ENCODE results near the gene STARD8.
"Not testable (repeated sequence)": the region's sequence is repeated elsewhere in the genome, so short reads cannot be mapped to it uniquely, and the experiment has no call there.

The STARD8 gene, protein sequence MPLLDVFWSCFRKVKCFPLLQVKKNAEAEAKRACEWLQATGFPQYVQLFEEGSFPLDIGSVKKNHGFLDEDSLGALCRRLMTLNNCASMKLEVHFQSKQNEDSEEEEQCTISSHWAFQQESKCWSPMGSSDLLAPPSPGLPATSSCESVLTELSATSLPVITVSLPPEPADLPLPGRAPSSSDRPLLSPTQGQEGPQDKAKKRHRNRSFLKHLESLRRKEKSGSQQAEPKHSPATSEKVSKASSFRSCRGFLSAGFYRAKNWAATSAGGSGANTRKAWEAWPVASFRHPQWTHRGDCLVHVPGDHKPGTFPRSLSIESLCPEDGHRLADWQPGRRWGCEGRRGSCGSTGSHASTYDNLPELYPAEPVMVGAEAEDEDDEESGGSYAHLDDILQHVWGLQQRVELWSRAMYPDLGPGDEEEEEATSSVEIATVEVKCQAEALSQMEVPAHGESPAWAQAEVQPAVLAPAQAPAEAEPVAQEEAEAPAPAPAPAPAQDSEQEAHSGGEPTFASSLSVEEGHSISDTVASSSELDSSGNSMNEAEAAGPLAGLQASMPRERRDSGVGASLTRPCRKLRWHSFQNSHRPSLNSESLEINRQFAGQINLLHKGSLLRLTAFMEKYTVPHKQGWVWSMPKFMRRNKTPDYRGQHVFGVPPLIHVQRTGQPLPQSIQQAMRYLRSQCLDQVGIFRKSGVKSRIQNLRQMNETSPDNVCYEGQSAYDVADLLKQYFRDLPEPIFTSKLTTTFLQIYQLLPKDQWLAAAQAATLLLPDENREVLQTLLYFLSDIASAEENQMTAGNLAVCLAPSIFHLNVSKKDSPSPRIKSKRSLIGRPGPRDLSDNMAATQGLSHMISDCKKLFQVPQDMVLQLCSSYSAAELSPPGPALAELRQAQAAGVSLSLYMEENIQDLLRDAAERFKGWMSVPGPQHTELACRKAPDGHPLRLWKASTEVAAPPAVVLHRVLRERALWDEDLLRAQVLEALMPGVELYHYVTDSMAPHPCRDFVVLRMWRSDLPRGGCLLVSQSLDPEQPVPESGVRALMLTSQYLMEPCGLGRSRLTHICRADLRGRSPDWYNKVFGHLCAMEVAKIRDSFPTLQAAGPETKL

GRCh38 chrX:68647156-68647957 is at the start of gene STARD8:
STARD8 (plus strand) TSS chrX:68647666; CDS start chrX:68647883, 217 bp downstream.
- no peak for DNase-seq

DNA sequence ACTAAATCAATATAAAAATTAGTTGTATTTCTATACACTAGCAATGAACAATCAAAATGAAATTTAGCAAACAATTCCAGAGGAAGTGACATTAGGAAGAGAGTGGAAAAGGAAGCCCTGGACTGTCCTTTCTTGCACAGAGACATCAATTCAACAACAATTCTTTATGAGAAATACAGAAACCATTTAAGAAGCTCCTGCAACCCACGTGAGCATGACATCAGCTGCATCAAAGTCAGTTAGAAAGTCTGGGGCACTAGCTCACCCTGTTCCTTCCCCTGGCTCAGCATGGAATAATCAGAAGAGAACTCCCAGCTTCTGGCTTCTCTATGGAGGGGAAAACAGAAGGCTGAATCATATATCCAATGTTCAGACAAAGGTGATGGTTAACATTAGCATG is 48.6 kb upstream of the STARD8 start:
- DNase-seq = no peak

- DNase-seq = no peak
Observed at GRCh38 chrX:68599256-68600152, 48.0 kb upstream of the STARD8 start.

GRCh38 chrX:68604216-68604615 is 43.2 kb upstream of the STARD8 start:
- not testable (repeated sequence) for DNase-seq

DNA sequence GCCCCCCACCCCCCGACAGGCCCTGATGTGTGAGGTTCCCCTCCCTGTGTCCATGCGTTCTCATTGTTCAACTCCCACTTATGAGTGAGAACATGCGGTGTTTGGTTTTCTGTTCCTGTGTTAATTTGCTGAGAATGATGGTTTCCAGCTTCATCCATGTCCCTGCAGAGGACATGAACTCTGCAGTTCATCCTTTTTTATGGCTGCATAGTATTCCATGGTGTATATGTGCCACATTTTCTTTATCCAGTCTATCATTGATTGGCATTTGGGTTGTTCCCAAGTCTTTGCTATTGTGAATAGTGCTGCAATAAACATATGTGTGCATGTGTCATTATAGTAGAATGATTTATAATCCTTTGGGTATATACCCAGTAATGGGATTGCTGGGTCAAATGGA is 32.7 kb upstream of the STARD8 start:
- DNase-seq = not testable (repeated sequence)

- no peak for DNase-seq
Observed at GRCh38 chrX:68627986-68628385, 19.5 kb upstream of the STARD8 start.

DNA sequence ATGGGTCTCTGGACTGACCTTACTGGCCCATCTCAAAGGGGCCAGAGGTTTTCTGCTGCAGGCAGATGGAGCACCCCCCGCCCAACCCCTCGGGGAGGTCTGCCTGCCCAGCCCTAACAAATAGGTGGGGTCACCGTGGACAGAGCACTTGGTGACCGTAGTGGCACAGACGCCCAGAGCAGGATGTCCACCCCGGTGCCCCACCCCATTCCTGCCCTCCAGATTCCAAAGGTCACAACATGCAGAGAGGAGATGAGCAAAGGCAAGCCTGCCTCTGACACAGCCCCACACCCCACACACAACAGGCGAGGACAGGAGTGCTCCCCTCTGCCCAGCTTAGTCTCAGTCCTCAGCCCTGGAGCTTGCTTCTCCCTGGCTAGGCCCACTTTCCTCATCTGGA is 17.5 kb upstream of the STARD8 start:
- DNase-seq = not testable (repeated sequence)

- no peak for DNase-seq
Observed at GRCh38 chrX:68631336-68631735, 16.1 kb upstream of the STARD8 start.

GRCh38 chrX:68632491-68632890 is 15.0 kb upstream of the STARD8 start:
- DNase-seq = no peak

DNA sequence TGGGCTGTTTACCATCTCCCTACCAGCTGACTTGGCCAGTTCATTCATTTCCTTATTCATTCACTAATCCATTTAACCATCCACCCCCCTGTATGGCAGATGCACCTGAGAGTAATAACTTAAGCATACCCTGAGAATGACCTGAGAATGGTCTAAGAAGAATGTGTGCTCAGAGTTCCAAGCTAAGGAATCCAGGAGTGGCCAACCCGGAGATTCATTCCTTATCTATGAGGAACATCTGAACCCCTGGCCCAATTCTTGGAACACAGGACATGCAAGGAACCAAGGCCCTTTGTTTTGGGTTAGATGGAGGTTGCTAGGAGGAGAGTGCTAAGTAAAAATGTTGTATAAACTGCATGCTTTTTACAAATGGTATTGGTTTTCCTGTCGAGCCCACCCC is 13.5 kb upstream of the STARD8 start:
- no peak for DNase-seq

DNA sequence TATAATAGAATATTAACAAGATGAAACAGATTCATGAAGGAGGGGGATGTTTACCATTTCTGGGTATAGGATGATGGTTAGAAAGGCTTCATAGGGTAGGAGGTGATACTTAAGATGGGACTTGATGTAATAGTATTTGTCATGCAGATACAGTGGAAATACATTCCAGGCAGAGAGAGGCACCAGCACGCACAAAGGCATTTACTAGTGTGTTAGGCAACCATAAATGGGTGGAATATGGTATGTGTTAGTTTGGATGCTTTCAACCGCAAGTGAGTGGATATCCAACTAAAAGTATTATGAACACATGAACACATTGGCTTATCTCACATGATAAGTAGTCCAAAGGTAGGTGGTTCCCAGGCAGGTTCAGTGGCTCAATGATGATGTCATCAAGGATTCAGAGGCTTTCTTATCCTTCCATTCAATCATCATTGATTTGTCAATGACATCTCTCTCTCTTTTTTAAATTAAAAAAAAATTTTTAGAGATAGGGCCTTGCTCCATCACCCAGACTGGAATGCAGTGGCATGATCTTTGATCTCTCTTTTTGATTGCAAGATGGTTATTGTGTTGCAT is 12.7 kb upstream of the STARD8 start:
- no peak for DNase-seq

DNA sequence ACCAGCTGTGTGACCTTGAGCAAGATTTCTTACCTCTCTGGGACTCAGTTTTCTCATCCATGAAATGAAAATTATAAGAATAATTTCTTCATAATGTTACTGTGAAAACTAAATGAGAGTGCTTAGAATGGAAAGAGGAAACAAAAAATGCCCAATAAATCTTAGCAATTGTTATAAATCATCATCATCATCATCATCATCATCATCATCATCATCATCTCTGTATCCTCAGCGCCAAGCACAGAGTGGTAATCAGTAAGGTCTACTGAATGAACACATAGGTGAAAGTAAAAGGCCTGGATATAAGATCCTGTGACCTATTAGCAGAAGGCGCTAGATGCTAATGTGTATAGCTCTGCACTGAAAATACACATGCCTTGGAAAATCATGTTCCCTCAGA is 6.8 kb upstream of the STARD8 start:
- no peak for DNase-seq

GRCh38 chrX:68644861-68645260 is 2.6 kb upstream of the STARD8 start:
- DNase-seq = no peak

- DNase-seq = no peak
Observed at GRCh38 chrX:68646421-68646820, 1.0 kb upstream of the STARD8 start.

DNA sequence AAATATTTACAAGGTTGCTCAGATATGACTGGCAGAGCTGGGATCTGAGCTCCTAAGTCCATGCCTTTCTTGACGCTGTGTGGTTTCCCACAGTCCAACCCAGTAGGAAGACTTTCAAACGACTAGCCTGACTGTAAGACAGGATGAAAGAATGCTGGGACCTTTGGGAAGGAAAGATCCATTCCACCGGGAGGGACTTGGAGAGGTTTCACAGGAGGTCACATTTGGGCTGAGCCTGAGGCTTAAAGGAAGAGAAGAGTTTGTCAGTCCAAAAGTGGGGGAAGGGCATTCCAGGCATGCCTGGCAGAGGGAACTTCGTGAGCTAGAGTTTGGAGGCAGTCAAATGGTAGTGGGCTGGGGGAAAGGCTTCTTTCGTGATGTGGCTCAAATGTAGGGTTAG is 1.5 kb downstream of the STARD8 start:
- DNase-seq = no peak

- DNase-seq = no peak
Observed at GRCh38 chrX:68650491-68650890, 3.0 kb downstream of the STARD8 start.

GRCh38 chrX:68651110-68651509 is 3.6 kb downstream of the STARD8 start:
- no peak for DNase-seq

DNA sequence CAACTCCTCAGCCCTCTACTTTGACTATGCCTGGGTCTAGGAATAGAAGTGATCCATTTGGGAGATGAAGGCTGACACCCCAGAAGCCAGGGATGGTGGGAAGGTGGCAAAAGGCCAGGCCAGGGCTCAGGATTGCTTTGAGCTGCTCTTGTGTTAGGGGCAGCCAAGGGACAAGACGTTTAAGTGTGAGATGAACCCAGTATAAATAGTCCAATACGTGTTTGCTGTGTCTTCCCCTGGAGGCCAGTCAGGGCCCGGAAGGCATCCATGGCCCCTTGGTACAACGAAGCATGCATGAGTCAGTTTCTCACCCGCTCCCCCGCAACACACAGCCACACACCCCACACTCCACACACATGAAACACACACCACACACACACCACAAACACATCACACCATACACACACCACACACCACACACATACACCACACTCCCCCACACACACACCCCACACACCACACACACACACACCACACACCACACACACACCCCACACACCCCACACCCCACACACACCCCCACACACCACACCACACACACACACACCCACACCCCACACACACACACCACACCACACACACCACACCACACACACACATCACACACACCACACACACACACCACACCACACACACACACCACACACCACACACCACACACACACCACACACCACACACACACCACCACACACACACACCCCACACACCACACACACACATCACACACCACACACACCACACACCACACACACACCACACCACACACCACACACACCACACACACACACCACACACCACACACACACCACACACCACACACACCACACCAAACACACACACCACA is 5.1 kb downstream of the STARD8 start:
- DNase-seq = no peak

- no peak for DNase-seq
Observed at GRCh38 chrX:68654693-68655092, 7.2 kb downstream of the STARD8 start.

- not testable (repeated sequence) for DNase-seq
Observed at GRCh38 chrX:68656473-68656872, 9.0 kb downstream of the STARD8 start.

All from activated effector memory CD4-positive, alpha-beta T cell treated with anti-CD3 and anti-CD28 coated beads, Interleukin-2, amount 50 U/mL, for 16 hours (primary cell).